ENCODE results near the gene WIPF1. TPM values are rescaled to one million over a fixed set of nuclear protein-coding genes. Genes with fewer than 3 reads are reported as not detected.

WIPF1 gene
- total RNA-seq, 3 donors from 2014 or later (not counting 1 experiment from before 2014, with no cell fraction given): 508 to 640 (median 555) TPM

DNA sequence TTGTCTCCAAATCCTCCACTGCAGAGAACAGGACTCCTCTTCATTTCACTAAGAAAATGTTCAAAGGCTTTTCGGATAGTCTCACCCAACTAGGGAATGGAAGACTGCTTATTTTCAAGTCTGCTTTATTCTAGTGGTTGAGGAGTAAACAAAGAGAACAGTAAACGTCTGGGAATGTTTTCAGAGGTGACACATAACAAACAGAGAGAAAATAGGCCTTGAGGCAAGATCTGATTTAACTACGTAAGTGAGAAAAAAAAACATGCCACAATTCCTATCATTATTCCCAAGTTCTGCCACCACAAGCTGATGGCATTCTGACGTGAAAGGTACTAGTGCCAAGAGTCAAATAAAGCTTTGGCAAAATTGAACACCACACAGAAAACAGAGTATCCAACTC lies 16.7 kb upstream of the WIPF1 start:
- Mint-ChIP-seq H3K4me1 (peaks cover 68 to 74% of the 10 kb centered on the region in 2 donors), H3K27ac (peak overlapping the region; percentile 39 to 74), H3K9me3 (no peaks in the 10 kb centered on the region), H3K27me3 (ENCODE audit: low read depth in 2 of 2) (no peaks in the 10 kb centered on the region), H3K4me3 (no peak overlapping the region), H3K36me3 (peaks cover 12% of the 10 kb centered on the region)
- DNase-seq (no peak), ATAC-seq (no peak)
- Histone ChIP-seq H3K36me3 (ENCODE audit: control insufficient read depth, insufficient read depth, low read length) (peaks cover 2% of the 10 kb centered on the region), H3K4me1 (ENCODE audit: control insufficient read depth, insufficient read depth, low read length) (peaks cover 39% of the 10 kb centered on the region), H3K27me3 (ENCODE audit: control insufficient read depth, insufficient read depth, low read length) (no peaks in the 10 kb centered on the region), H3K9me3 (ENCODE audit: control insufficient read depth, insufficient read depth, low read length) (no peaks in the 10 kb centered on the region), H3K27ac (ENCODE audit: low read length) (no peak overlapping the region), H3K4me3 (ENCODE audit: low read length) (no peak overlapping the region)
- intact Hi-C loops (cut with micrococcal nuclease): no loop called here
- 93% methylated on average over 4 of the region's 4 CpGs for WGBS (ENCODE audit: insufficient coverage)
- no peak for TF ChIP-seq CTCF (IDR thresholded peaks at IDR 0.05)

DNA sequence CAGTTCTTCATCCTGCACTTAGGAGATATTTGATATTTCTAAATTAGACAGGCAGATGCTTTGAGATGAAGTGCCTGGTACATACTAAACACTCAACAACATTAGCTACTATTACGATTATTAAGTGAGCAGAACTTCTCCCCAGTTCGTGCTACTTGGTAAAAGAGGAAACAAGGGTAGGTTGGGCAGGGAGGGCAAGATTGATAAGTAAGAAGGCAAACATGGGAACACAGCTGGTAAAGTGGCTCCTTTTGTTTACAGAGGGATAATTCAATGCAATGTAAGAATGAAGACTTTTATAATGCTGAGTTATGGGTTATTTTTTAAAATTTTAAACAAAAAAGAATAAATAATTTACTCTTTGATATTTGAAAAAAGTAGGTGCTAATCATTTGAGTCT lies 15.9 kb upstream of the WIPF1 start:
- Mint-ChIP-seq H3K9me3 (no peaks in the 10 kb centered on the region), H3K27me3 (ENCODE audit: low read depth in 2 of 2) (no peaks in the 10 kb centered on the region), H3K4me3 (no peak overlapping the region), H3K27ac (no peak overlapping the region), H3K4me1 (peaks cover 68 to 70% of the 10 kb centered on the region in 2 donors), H3K36me3 (peaks cover 12% of the 10 kb centered on the region)
- H3K27ac ChIP-seq (ENCODE audit: low read length): no peak overlapping the region
- no peak overlapping the region for H3K4me3 ChIP-seq (ENCODE audit: low read length)
- WGBS (ENCODE audit: insufficient coverage): 58% methylated on average over 1 of the region's 2 CpGs
- intact Hi-C loops (cut with micrococcal nuclease): no loop called here
- no peaks in the 10 kb centered on the region for H3K9me3 ChIP-seq (ENCODE audit: control insufficient read depth, insufficient read depth, low read length)
- no peak for TF ChIP-seq CTCF (IDR thresholded peaks at IDR 0.05)
- H3K4me1 ChIP-seq (ENCODE audit: control insufficient read depth, insufficient read depth, low read length): peaks cover 38% of the 10 kb centered on the region
- DNase-seq: no peak
- ATAC-seq: no peak
- peaks cover 2% of the 10 kb centered on the region for H3K36me3 ChIP-seq (ENCODE audit: control insufficient read depth, insufficient read depth, low read length)
- H3K27me3 ChIP-seq (ENCODE audit: control insufficient read depth, insufficient read depth, low read length): no peaks in the 10 kb centered on the region

DNA sequence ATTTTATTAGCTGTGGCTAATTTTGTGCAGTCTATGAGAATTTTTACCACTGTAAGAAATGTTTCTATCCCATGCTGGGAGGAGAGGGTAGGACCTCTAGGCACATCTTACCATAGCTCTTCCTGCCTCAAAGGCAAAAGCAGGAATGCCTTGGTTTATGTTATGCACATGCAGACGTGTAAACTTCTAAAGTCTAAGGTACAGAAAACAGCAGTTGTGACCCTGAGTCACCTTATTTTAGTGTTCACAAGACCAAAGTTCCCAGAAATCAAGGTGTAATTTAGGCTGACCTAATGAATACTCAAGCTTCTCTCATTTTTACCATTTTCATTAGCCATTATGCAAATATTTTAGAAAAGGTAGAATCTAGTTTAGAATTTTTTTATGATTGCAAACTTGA lies 15.4 kb upstream of the WIPF1 start:
- DNase-seq (no peak), ATAC-seq (no peak)
- Mint-ChIP-seq H3K27me3 (ENCODE audit: low read depth in 2 of 2) (no peaks in the 10 kb centered on the region), H3K27ac (peak overlapping the region in 1 of 2 donors; percentile 93), H3K4me1 (peaks cover 68 to 70% of the 10 kb centered on the region in 2 donors), H3K36me3 (peaks cover 12% of the 10 kb centered on the region), H3K9me3 (no peaks in the 10 kb centered on the region), H3K4me3 (no peak overlapping the region)
- Histone ChIP-seq H3K36me3 (ENCODE audit: control insufficient read depth, insufficient read depth, low read length) (peaks cover 2% of the 10 kb centered on the region), H3K27me3 (ENCODE audit: control insufficient read depth, insufficient read depth, low read length) (no peaks in the 10 kb centered on the region), H3K4me1 (ENCODE audit: control insufficient read depth, insufficient read depth, low read length) (peaks cover 35% of the 10 kb centered on the region), H3K9me3 (ENCODE audit: control insufficient read depth, insufficient read depth, low read length) (no peaks in the 10 kb centered on the region), H3K27ac (ENCODE audit: low read length) (no peak overlapping the region), H3K4me3 (ENCODE audit: low read length) (no peak overlapping the region)
- no peak for TF ChIP-seq CTCF (IDR thresholded peaks at IDR 0.05)
- WGBS (ENCODE audit: insufficient coverage): 0% methylated on average over 1 of the region's 1 CpG
- intact Hi-C loops (cut with micrococcal nuclease): no loop called here

DNA sequence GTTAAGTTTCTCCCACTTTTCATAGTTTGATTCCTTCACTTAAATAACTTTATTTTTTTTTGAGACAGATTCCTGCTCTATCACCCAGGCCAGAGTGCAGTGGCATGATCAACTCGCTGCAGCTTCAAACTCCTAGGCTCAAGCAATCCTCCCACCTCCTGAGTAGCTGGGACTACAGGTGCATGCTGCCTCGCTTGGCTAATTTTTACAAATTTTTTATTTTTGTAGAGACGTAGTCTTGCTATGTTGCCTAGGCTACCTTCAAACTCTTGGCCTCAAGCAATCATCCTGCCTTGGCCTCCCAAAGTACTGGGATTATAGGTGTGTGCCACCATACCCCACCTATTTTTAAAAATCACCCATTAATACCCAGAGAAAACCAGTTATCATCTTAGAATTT lies 14.2 kb upstream of the WIPF1 start:
- intact Hi-C loops (cut with micrococcal nuclease): no loop called here
- H3K4me1 ChIP-seq (ENCODE audit: control insufficient read depth, insufficient read depth, low read length): peaks cover 35% of the 10 kb centered on the region
- WGBS (ENCODE audit: insufficient coverage): 80% methylated on average over 3 of the region's 3 CpGs
- H3K4me3 ChIP-seq (ENCODE audit: low read length): no peak overlapping the region
- DNase-seq: no peak
- peaks cover 12% of the 10 kb centered on the region for H3K36me3 Mint-ChIP-seq
- no peaks in the 10 kb centered on the region for H3K9me3 ChIP-seq (ENCODE audit: control insufficient read depth, insufficient read depth, low read length)
- peaks cover 64 to 67% of the 10 kb centered on the region in 2 donors for H3K4me1 Mint-ChIP-seq
- H3K27me3 ChIP-seq (ENCODE audit: control insufficient read depth, insufficient read depth, low read length): no peaks in the 10 kb centered on the region
- peaks cover 2% of the 10 kb centered on the region for H3K36me3 ChIP-seq (ENCODE audit: control insufficient read depth, insufficient read depth, low read length)
- H3K9me3 Mint-ChIP-seq: no peaks in the 10 kb centered on the region
- H3K27ac ChIP-seq (ENCODE audit: low read length): peak overlapping the region; percentile 52
- TF ChIP-seq CTCF (IDR thresholded peaks at IDR 0.05): no peak
- H3K4me3 Mint-ChIP-seq: no peak overlapping the region
- no peaks in the 10 kb centered on the region for H3K27me3 Mint-ChIP-seq (ENCODE audit: low read depth in 2 of 2)
- peak overlapping the region; percentile 86 to 93 for H3K27ac Mint-ChIP-seq
- no peak for ATAC-seq
